GM19023 (cell line): ENCODE measurements around the gene SPATS2L.

Experiments
- ATAC-seq: cut with Tn5 transposase; IDR thresholded peaks from one replicate; pipeline ENCODE4 v1.9.1; 2021; ENCODE audit warnings: mild to moderate bottlenecking, moderate library complexity; ENCODE audit not compliant: unreplicated experiment

Gene SPATS2L

DNA sequence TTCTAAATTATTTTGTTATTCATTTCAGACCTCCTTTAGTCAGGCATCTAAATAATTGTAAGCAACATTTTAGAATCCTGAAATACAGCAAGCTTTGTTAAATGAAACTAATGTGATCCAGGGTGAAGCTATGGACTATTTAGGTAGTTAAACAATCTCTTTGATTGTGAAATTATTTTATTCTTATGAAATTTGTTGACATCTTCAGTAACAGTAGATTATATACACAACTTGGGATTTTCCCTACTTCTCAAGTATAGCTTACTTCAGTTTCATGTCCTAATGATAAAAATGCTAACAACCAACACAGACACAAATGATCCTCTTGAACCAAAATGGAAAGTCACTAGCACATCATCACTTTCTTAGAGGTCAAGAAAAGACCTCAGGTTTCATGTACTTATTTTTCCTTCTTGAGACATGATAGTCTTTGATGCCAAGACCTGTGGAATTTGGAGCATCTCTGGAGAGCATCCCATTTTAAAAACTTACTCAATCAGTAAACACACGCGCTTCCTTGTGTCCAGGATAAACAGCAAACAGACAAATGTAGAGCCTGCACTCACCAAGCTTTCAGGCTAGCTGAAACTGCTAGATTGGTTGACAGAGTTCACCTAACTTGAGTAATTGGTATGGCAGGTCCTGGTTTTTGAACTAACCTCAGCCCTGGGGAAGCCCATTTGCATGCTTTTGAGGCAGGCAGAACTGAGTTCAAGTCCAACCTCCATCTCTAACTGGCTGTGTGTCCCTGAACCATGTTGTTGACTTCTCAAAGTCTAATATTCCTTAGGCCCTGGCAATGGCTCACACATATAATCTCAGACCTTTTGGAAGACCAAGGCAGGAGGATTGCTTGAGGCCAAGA, 155.6 kb downstream of the SPATS2L start:
- no peak for ATAC-seq

DNA sequence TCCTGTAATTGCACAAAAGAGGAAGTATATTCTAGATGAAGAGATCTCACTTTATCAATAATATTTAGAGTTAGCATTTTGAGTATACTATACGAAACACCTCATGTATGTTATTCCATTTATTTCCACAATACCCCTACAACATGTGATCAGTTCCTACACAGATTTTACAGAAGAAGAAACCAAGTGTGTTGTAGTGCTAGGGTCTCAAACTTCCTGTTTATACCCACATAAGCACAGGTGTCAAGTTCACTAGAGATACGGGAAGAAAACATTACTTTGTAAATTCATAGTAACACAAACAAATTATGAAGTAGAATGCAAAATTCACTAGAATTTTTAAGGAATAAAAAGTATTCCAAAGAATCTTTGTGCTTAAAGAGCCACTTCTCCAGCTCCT, 157.0 kb downstream of the SPATS2L start:
- ATAC-seq: no peak

DNA sequence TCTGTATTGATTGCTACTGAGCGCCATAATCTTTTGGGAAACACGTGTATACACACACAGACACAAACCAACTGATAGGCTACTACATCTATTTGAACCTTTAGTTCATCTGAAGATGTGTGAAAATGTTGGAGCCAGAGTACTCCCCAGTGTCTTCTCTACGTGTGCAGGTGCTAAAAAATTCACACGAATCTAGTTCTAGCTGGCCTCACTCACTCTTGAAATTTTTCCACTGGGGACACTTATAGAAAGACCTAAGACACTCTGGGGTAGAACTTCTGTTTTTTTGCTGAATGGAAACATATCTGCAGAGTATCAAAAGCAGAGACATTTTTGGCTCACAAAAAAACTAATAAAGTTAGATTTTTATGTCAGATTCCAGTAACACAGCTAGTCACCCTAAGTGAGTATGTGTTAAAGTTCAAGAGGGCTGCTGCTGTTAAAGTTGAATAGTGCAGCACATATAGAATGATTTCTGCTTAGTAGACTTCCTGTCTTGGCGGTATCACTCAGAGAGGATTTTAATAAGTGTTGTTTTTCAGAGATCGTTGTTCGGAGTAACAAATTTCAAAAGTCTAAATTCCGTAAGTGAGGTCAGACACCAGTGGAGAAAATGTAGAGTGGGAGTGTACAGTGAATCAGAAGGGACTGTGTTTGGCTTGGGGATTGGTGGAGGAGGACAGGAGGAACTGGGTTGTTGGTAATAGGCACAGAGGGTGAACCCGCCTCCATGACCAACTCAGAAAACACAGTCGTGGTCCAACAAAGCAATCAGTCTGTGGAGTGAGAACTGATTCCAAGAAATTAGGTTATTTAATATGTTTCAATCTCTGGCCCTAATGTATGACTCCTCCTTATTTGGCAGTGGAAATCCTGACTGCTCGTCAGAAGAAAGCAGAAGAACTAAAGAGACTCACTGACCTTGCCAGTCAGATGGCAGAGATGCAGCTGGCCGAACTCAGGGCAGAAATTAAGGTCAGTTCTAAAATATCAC, 160.2 kb downstream of the SPATS2L start:
- no peak for ATAC-seq

DNA sequence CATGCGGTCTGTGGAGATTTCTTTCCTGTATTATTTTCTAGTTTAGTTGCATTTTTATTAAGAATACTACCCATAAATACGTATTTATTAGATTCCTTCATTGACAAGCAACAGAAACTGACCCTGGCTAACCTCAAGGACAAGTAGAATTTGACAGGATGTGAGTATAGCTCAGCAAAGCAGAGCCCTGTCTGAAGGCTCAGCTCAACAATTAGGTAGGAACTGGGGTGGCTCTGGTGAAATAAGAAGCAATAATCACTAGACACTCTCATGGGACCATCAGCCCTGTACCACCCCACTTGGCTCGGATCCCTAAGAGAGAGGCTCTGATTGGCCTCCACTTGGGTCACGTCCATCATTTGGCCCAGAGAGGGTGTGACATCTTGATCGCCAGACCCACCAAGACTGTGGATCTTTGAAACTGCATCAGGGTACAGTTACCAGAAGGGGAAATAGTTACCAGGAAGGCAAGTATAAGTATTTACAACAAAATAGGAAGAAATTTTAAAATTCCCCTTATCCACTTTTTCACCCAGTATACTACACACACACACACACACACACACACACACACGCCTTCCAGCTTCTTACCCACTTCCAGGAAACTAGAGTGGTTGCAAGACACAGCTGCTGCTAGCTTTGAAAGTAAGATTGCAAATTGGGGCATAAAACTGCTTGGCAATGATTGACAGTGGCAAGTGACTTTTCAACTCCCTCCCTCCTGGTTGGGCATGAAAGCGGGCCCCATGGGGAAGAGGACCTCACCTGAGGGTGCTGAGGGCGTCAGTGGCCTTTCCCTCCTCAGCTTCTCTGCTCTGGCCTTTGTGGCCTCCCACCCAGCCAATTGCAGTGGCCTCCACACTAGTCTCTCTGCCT, 161.6 kb downstream of the SPATS2L start:
- no peak for ATAC-seq

DNA sequence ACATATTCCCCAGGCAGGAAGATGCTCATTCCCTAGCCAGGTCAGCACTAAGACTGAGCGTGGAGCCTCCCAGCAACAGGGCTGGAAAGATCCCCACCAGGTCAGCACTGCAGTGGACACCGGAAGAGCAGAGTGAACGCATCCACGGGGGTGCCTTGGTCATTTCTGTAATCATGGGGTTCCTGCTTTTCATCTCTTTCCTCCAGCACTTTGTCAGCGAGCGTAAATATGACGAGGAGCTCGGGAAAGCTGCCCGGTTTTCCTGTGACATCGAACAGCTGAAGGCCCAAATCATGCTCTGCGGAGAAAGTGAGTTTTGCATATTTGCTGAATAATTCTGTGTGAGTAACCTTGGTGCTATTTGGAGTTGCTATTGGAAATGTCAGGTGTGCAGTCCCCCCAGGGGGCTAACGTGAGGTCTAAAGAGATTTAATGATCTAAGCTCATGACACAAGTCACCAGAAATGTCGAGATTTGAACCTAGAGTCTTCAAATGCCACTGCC, 163.3 kb downstream of the SPATS2L start:
- ATAC-seq: no peak

DNA sequence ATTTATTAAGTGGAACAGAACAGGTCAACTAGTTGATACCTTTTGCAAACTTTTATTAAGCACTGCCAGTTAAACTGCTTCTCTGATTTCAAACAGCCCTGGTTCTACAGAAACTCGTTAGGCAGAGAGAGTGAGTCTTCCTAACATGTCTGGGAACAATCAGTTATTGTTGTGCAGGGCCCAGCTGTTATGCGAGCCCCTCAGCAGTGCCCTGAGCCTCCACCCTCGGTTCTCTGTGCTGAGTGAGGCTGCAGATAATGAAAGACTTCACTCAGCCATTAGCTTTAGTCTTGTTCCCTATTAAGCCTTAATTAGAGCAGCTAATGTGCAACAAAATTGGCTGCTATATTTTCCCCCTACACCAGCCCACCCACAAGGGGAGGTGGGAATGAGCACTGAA, 163.7 kb downstream of the SPATS2L start:
- no peak for ATAC-seq

DNA sequence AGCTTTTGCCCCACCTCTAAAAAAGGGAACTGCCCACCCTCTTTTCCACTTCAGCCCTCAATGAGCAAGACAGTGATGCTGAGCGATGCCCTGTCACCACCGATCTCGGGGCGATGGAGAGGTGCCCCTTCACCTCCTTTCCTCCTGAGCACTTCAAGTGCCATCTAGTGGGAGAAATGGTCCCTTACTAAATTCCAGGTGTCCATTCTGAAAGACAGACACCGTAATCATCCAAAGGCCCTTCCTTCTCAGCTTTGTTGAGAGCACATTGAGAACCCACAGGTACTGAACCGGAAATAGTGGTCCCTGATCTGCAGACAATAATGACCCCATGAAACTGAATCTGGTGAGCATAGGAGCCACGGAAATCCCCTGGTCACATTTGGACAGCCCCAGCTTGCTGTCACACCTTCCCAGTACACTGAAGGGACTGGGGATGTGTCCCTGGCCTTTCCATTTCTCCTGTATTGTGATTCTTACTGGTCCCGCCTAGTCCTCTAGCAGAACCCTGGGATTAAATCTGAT, 164.9 kb downstream of the SPATS2L start:
- ATAC-seq: peak; percentile 80

DNA sequence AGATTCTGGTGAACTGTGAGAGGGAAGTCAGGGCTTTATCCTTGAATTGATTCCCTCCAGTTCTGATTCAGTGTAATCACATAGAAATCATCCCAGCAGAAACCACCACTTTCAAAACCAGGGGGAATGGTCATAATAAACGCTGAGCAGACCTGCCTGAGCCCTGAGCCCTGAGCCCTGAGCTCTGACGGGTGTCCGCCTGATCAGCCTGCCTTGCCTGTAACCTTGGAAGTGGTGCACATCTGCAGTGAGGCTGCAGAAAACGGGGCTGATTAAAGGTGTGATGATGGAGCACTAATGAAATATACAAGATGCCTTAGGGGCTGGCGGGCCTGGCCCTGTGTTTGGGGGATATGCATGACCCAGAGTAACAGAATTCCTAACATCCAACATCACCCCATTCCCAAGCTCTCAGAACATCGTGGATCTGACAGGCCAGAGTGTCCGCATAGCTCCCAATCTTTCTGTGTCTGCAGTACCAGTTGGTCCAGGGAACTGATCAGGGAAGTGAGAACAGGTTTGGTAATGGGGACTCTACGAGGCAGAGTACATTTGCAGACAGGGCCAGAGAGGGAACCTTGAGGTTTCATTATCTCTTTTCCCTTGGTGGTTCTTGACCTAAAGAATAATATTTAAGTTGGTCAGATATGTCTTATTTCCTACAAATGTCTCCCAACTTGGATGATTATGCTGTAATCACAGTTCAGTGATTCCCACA, 165.6 kb downstream of the SPATS2L start:
- peak; percentile 27 for ATAC-seq

DNA sequence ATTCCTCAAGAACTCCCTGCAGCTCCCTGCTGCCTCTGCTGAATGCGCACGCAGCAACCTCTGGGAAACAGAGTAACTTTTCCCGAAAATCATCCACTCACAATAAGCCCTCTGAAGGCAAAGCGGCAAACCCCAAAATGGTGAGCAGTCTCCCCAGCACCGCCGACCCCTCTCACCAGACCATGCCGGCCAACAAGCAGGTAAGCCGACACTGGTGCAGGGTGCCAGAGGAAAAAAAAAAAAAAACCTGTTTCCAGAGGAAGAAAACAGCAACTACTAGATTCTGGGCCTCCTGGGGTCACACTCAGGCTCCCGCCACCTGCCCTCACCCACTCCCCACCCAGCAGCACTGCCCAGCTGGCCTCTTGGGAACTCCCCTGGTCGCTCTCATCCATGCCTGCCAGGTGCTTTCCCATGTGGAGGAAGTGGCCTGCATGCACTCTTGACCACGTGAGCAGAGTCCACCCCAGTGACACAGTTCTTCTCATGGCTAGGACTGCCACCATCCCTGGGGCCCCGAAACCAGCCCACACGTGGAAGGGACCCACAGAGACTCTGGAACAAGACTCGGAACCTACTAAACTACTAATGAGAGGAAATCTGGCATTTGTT, 166.5 kb downstream of the SPATS2L start:
- ATAC-seq: no peak

DNA sequence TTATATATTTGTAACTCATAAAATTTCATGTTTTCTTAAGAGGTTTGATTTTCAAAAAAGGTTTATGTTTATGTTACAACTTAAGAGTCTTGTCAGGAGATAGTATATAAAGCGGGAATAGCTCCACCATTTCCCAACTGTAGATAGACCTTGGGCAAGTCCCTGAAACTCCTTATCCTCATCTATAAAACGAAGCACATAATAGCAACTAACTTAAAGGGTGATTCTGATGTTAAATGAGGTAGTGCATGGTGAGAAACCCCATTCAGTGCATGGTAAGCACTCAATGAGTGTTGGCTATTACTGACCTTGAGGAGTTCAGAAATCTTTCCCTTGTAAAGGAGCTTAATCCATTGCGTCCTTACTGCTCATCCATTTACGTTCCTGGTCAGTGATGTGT, 169.3 kb downstream of the SPATS2L start:
- ATAC-seq: no peak

DNA sequence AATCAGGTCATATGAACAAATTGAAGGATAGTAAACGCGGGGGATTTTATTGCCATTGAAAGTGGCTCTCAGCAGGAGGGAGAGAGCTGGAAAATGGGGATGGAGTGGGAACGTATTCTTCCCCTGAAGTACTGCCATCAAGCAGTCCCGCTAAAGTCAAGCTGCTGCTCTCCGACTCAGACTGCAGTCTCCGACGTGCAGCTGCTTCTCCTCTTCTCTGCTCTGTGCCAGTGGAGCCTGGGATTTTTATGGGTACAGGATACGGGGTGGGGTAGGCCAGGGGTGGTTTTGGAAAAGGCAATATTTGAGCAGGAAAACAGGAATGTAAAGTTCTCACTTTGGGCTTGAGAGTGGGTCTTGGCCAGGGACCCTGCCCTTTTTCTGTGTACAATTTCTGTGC, 170.3 kb downstream of the SPATS2L start:
- no peak for ATAC-seq

DNA sequence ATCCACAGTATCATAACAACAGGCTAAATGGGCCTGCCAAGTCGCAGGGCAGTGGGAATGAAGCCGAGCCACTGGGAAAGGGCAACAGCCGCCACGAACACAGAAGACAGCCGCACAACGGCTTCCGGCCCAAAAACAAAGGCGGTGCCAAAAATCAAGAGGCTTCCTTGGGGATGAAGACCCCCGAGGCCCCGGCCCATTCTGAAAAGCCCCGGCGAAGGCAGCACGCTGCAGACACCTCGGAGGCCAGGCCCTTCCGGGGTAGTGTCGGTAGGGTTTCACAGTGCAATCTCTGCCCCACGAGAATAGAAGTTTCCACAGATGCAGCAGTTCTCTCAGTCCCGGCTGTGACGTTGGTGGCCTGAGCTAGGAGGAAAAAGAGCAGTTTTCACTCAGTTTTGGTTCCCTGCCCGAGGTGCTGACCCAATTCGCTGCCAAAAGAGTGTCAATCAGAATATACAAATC, 171.2 kb downstream of the SPATS2L start:
- ATAC-seq: no peak

DNA sequence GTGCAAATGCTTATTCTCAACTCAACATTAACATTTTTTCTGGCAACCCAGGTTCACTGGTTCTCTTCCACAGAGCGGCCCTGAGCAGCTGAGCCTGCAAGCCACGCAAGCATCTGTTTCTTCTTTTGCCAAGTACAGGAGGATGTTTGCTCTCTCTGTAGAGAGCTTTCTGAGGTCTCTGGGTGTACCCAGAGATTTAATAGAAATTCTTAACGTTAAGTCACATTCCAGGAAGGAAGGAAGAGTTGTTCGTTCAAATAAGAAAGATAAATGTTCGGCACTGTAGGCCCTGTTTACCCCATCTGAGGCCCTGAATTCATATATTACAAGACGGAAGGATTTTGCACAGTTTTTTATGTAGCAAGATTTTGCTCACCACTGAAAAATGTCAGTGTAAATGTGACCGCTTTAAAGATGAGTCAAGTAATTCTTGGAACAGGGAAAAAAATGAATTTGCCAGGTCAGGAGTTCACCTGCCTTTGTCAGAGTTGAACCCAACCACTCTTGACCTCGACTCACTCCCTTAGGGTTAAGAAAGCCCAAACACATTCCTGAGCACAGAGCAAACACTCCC, 173.3 kb downstream of the SPATS2L start:
- no peak for ATAC-seq

DNA sequence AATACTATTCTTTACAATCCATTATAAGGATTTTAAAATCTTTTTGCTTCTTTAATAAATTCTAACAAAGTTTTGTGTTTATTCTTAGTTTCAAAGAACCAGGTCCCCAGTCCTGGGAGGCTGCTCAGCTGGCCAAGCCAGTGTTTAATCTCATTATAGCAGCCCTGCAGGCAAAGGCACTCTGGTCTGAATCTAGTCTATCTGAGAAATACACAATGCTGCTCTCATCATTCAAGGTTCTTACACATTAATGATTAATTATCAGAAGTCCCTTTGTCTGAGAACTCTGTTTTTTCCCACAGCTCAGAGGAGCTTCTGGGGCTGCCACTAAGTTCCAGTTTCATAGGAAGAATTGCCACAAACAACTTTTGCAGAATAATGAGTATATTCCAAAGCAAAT, 175.7 kb downstream of the SPATS2L start:
- peak; percentile 39 for ATAC-seq

DNA sequence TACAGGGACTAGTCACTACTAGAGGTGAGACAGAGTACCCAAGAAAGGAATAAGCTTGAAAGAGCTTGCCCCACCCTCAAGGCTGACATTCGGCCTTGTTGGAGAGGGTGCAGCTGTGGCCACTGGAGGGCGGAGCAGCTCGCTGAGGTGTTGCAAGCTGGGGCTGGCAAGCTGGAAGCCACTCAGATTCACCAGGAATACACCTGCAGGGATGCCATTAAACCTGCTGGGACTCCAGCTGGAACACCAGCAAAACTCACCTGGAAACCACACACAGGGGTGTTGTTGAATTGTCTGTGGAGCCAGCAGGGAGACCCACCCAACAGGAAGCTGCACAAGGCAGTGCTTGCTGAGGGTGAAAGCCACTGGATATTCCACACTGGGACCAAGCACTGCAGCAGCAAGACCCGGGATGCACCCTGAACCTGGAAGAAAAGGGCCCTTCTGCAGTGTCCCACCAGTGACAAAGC, 177.3 kb downstream of the SPATS2L start:
- ATAC-seq: peak; percentile 61

DNA sequence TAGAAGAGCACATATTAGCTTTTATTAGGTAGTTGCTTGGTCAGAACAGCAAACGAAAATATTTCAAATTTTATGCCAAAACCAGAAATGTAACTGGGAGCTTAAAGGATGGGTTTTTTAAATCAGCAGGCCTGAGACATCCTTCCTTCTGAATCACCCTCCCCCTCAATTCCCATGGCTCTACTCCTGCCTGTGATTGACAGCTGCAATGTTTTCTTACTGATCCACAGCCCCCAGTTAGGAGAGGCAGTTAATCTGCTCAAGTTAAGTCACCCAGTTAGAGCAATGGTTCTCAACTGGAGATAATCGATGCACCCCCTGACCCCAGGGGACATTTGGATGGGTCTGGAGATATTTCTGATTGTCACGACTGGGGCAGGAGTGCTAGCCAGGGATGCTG, 178.4 kb downstream of the SPATS2L start:
- no peak for ATAC-seq

DNA sequence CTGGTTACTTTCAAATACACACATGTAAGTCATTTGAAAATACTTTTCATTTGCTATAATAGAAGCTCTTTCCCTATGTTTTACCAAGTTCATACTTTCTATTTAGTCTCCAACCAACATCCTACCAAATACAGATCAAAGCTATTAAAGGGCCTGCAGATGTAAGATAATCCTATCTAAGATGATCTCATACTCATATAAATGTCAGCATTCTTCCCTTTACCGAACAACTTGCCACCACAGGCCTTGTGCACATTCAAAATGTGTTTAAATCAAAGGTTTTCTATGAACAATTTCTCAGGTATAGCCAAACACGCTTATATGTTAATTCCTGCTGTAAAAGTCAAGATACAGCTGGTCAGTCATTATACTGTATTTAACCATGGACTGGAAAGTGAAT, 180.0 kb downstream of the SPATS2L start:
- no peak for ATAC-seq

DNA sequence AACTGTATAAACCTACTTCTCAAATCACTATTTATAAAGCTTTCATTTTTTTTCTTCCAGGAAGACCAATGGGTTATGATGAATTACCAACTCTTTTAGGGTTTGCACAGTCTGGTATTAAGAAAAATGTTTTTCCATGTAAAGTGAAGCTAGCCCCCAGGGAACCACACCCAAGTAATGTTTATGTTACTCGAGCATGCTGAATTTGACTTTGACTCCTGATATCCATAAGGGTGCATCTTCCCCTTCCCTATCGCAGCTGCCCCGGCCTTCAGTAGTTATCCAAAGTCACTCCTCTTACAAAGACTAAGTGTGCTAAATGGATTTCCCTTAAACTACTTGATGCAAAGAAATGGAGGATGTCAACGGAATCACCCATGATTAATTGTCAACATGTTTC, 181.7 kb downstream of the SPATS2L start:
- no peak for ATAC-seq

DNA sequence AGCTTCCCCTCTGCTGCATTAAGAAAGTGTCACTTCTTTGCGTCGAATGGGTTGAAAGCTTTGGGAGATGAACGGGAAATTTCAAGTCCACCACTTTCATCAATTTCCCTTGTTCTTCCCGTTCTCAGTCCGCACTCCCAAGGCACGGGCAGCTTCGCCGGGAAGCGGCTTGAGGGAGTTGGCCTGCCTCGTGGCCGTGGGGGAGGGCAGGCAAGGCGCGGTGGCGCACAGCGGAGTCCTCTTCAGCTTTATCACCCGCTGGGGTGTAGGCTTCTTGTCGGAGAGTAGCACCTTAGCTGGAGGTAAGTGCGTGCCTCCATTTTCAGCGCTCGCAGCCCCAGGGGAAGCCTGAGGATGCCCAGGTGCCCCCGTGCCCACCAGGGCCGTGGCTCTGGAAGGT, 183.5 kb downstream of the SPATS2L start:
- no peak for ATAC-seq
